ENCODE data around the gene DOCK4.

DOCK4 gene

GRCh38 chr7:111836592-111836991 lies 369.6 kb downstream of the DOCK4 start:
- DNase-seq (ENCODE audit: extremely low spot score): no peak
- ChIA-PET POLR2A (no interaction called here), CTCF (no interaction called here)
- no peak for TF ChIP-seq CTCF (IDR thresholded peaks at IDR 0.05; ENCODE audit: control extremely low read depth, extremely low read depth, low read depth, missing control alignments)

GRCh38 chr7:111835066-111835465 lies 371.1 kb downstream of the DOCK4 start:
- CTCF ChIA-PET: interaction anchor here (1.1 to 3.3 kb wide), 3 partner anchors 9 to 14 kb away, joined by 3 to 17 read pairs (median 3); no protein-coding TSS in a partner anchor
- TF ChIP-seq CTCF (IDR thresholded peaks at IDR 0.05; ENCODE audit: control extremely low read depth, extremely low read depth, low read depth, missing control alignments): no peak
- DNase-seq (ENCODE audit: extremely low spot score): no peak
- POLR2A ChIA-PET: no interaction called here

- CTCF ChIA-PET: interaction anchor here (1.1 to 3.3 kb wide), 3 partner anchors 8 to 13 kb away, joined by 3 to 17 read pairs (median 3); no protein-coding TSS in a partner anchor
- TF ChIP-seq CTCF (IDR thresholded peaks at IDR 0.05; ENCODE audit: control extremely low read depth, extremely low read depth, low read depth, missing control alignments): no peak
- POLR2A ChIA-PET: no interaction called here
- no peak for DNase-seq (ENCODE audit: extremely low spot score)
Measured at GRCh38 chr7:111834367-111834766, 371.8 kb downstream of the DOCK4 start.

- CTCF ChIA-PET: interaction anchor here (3.3 kb wide), 1 partner anchor 11 kb away, joined by 17 read pairs; no protein-coding TSS in a partner anchor
- DNase-seq (ENCODE audit: extremely low spot score): no peak
- POLR2A ChIA-PET: no interaction called here
- TF ChIP-seq CTCF (IDR thresholded peaks at IDR 0.05; ENCODE audit: control extremely low read depth, extremely low read depth, low read depth, missing control alignments): no peak
Measured at GRCh38 chr7:111833466-111833865, 372.7 kb downstream of the DOCK4 start.

- TF ChIP-seq CTCF (IDR thresholded peaks at IDR 0.05; ENCODE audit: control extremely low read depth, extremely low read depth, low read depth, missing control alignments): no peak
- ChIA-PET POLR2A (no interaction called here), CTCF (interaction anchor here (1.1 to 3.3 kb wide), 2 partner anchors 12 to 80 kb away, joined by 4 to 17 read pairs; no protein-coding TSS in a partner anchor)
- no peak for DNase-seq (ENCODE audit: extremely low spot score)
Measured at GRCh38 chr7:111832174-111832573, 374.0 kb downstream of the DOCK4 start.

- no peak for TF ChIP-seq CTCF (IDR thresholded peaks at IDR 0.05; ENCODE audit: control extremely low read depth, extremely low read depth, low read depth, missing control alignments)
- ChIA-PET CTCF (no interaction called here), POLR2A (no interaction called here)
- DNase-seq (ENCODE audit: extremely low spot score): no peak
Measured at GRCh38 chr7:111829221-111829620, 377.0 kb downstream of the DOCK4 start.

All from GM10248 (cell line).